Omental fat pad (tissue), 4 donors: ENCODE measurements around the gene SEPTIN3. TPM values are rescaled to one million over a fixed set of nuclear protein-coding genes. Genes with fewer than 3 reads are reported as not detected.

Experiments used
- ATAC-seq: fragments of 150-250 bp; one replicate; pipeline ENCODE4 v1.9.1; 2016; ENCODE audit warnings: mild to moderate bottlenecking, moderate library complexity; ENCODE audit not compliant: low FRiP score
- DNase-seq: peaks from one replicate; pipeline ENCODE4 v3.0.0-alpha.2; 2019; ENCODE audit warnings: low spot score
- CTCF ChIP-seq, 3 donors: fragments of 450-650 bp; IDR thresholded peaks; one replicate each; pipeline ENCODE4 v1.5.1; 2016 to 2017; ENCODE audit warnings: antibody characterized with exemption in 3 of 3, mild to moderate bottlenecking in 3 of 3, moderate library complexity in 2 of 3
- total RNA-seq, 4 donors: library from RNA; depleted of rRNA; stranded (reverse); fragments of >200 nt; gene quantifications; one replicate each; pipeline ENCODE4 v1.1.0, GENCODE V29; 2016

Gene SEPTIN3
- total RNA-seq, 4 donors from 2014 or later: 0.13 to 0.72 (median 0.37) TPM; not detected in 1

DNA sequence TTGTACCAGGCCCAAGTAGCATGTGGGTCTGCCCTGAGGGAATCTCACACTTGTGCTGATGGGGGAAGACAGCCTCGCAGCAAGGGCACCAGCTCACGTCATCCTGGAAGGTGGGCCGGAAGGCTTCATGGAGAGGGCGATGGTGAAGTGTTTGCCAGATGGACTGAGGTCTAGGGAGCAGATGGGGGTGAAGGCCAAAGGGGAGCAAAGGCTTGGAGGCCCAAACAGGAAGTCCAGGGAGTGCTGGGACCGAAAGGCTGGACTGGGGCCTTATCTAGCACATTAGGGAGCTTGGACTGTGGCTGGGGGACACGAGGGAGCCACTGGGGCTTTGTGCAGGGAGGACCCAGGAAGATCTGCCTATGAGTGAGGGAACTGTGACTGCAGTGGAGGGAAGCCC lies 41.4 kb upstream of the SEPTIN3 start:
- DNase-seq: no peak
- no peak for ATAC-seq
- TF ChIP-seq CTCF (IDR thresholded peaks at IDR 0.05): no peak

GRCh38 chr22:41928593-41929417 lies 40.4 kb upstream of the SEPTIN3 start:
- no peak for TF ChIP-seq CTCF (IDR thresholded peaks at IDR 0.05)
- ATAC-seq: no peak
- no peak for DNase-seq

GRCh38 chr22:41929418-41929810 lies 39.8 kb upstream of the SEPTIN3 start:
- no peak for DNase-seq
- ATAC-seq: no peak
- TF ChIP-seq CTCF (IDR thresholded peaks at IDR 0.05): no peak

DNA sequence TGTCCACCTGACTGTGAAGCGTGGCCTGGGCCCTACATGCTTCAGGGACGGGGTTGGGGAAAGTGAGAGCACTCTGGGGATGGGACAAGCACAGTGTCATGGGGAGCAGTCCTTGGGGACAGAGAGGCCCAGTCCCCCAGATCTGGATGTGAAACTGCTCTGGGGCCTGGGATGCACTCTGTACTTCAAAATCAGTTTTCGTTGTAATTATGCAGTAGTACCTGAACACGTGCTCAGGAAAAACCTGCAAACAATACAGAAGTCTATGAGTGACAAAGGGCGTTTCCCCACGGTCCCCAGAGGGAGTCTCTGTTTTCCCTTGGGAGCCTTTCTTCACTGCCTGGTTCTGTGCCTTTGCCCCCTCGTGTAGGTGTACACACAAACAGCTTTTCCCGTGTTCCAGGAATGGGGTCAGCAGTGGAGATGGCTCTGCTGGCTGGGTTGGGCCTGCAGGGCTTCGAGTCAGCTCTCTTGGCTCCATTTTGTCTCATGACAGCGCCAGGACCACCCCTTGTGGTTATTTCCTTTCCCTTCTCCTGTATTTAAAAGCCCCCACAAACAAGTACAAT lies 37.5 kb upstream of the SEPTIN3 start:
- TF ChIP-seq CTCF (IDR thresholded peaks at IDR 0.05): no peak
- no peak for ATAC-seq

DNA sequence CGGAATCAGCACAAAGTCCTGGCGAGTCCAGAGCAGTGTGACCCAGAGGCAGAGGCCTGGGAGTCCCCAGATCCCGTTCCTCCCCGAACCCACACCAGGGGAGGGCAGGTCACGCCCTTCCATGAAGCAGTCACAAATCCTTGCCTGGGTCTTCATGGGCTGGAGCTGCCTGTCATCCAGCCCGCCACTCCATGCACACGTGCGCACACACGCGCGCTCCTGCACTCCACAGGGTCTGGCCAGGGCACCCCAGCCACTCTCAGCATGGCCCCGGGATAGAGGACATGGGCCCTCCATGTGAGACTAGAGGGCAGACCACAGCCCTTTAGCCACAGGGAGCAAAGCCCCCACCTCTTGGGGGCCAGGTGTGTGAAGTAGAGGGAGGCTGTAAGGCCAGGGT lies 36.9 kb upstream of the SEPTIN3 start:
- ATAC-seq: no peak
- no peak for TF ChIP-seq CTCF (IDR thresholded peaks at IDR 0.05)
- DNase-seq: no peak

More for the DNA sequence above, 37.5 kb upstream of the SEPTIN3 start:
- no peak for DNase-seq

GRCh38 chr22:41933411-41934177 lies 35.6 kb upstream of the SEPTIN3 start:
- ATAC-seq (no peak), DNase-seq (no peak)
- TF ChIP-seq CTCF (IDR thresholded peaks at IDR 0.05): no peak
